CD4-positive, alpha-beta T cell (primary cell): ENCODE data around the gene TCF12. TPM values are rescaled to one million over a fixed set of nuclear protein-coding genes. Genes with fewer than 3 reads are reported as not detected.
"Not testable (repeated sequence)": the region's sequence is repeated elsewhere in the genome, so short reads cannot be mapped to it uniquely, and the experiment has no call there.

ENCODE experiments used
- ATAC-seq: fragments of 200-7000 bp; cut with Tn5 transposase; one replicate; pipeline ENCODE4 v1.10.0; 2022; ENCODE audit warnings: mild to moderate bottlenecking; ENCODE audit not compliant: poor library complexity
- CTCF ChIA-PET: fragments of 350-600 bp; sonication (Branson Sonifier 250); formaldehyde crosslinking; loops from one replicate; lab custom pipeline; 2021; ENCODE audit warnings: antibody characterized with exemption, inconsistent platforms; lab: Charles Lee
- POLR2A ChIA-PET: fragments of 350-600 bp; sonication (Branson Sonifier 250); formaldehyde crosslinking; loops from one replicate; lab custom pipeline; 2021; ENCODE audit warnings: antibody characterized with exemption, inconsistent platforms; lab: Charles Lee
- DNase-seq, 14 experiments: peaks; one replicate each; pipeline ENCODE4 v3.0.0-alpha.2; 2013 to 2020; ENCODE audit warnings: mixed read lengths in 2 of 14
- H3K27ac ChIP-seq, 2 donors: one replicate each; pipeline versions ENCODE4 v1.5.1 to v1.7.0; 2013; ENCODE audit warnings: low read length in 2 of 2, low read depth in 1 of 2, mild to moderate bottlenecking in 1 of 2
- H3K27me3 ChIP-seq, 2 experiments: 1 replicate in 1 of 2; 2 replicates in 1 of 2; pipeline versions ENCODE4 v1.6.1 to v1.7.0; 2013; ENCODE audit warnings: low read length in 2 of 2, control low read depth in 1 of 2, mild to moderate bottlenecking in 1 of 2, moderate library complexity in 1 of 2; ENCODE audit not compliant: insufficient read depth in 2 of 2, control insufficient read depth in 1 of 2
- H3K36me3 ChIP-seq: one replicate; pipeline ENCODE4 v1.6.1; 2013; ENCODE audit warnings: low read length, control low read depth; ENCODE audit not compliant: insufficient read depth
- H3K4me1 ChIP-seq: one replicate; pipeline ENCODE4 v1.6.1; 2013; ENCODE audit warnings: low read length, control low read depth; ENCODE audit not compliant: insufficient read depth
- H3K4me3 ChIP-seq: one replicate; pipeline ENCODE4 v1.5.1; 2013; ENCODE audit warnings: mild to moderate bottlenecking, low read length, moderate library complexity
- H3K9me3 ChIP-seq, 2 experiments: 1 replicate in 1 of 2; 2 replicates in 1 of 2; pipeline versions ENCODE4 v1.6.1 to v1.7.0; 2013; ENCODE audit warnings: low read length in 2 of 2, mild to moderate bottlenecking in 2 of 2, control low read depth in 1 of 2, moderate library complexity in 1 of 2; ENCODE audit not compliant: control insufficient read depth in 1 of 2, insufficient read depth in 1 of 2
- H3K27ac Mint-ChIP-seq: one replicate; pipeline ENCODE4 v1.8.0; 2020; ENCODE audit warnings: mixed read lengths
- H3K27me3 Mint-ChIP-seq: one replicate; pipeline ENCODE4 v1.8.0; 2021; ENCODE audit warnings: mixed read lengths
- H3K36me3 Mint-ChIP-seq: one replicate; pipeline ENCODE4 v1.8.0; 2021; ENCODE audit warnings: low read depth, mixed read lengths
- H3K4me1 Mint-ChIP-seq: one replicate; pipeline ENCODE4 v1.8.0; 2021; ENCODE audit warnings: low read depth, mixed read lengths
- H3K4me3 Mint-ChIP-seq: one replicate; pipeline ENCODE4 v1.8.0; 2020; ENCODE audit warnings: mild to moderate bottlenecking, mixed read lengths
- H3K9me3 Mint-ChIP-seq: one replicate; pipeline ENCODE4 v1.8.0; 2020; ENCODE audit warnings: mixed read lengths
- CTCF ChIP-seq: fragments of 200-600 bp; IDR thresholded peaks from one replicate; pipeline ENCODE4 v1.8.0; 2022; ENCODE audit warnings: antibody characterized with exemption, mild to moderate bottlenecking
- intact Hi-C, 2 experiments: fragments of 100-400 bp; cut with DNase I in 1 of 2; cut with micrococcal nuclease in 1 of 2; formaldehyde crosslinking; loops; one replicate each; pipeline versions ENCODE4 v1.15.1 to v1.9.0; 2023 to 2025; cut with DNase I, micrococcal nuclease
- total RNA-seq, 174 experiments: library from RNA in 2 of 174; stranded (reverse) in 2 of 174; gene quantifications; one replicate each; pipeline ENCODE4 v1.2.3 and lab custom pipeline; 2021 to 2026

Gene TCF12
- total RNA-seq, 2 experiments from 2014 or later: 54.0 TPM

- no peak for ATAC-seq
- H3K4me1 Mint-ChIP-seq: peaks cover 66% of the 10 kb centered on the region
- peaks cover 8% of the 10 kb centered on the region for H3K9me3 Mint-ChIP-seq
- no peak overlapping the region for H3K27ac ChIP-seq
- H3K4me1 ChIP-seq: no peaks in the 10 kb centered on the region
- H3K27me3 ChIP-seq: no peaks in the 10 kb centered on the region
- POLR2A ChIA-PET: no interaction called here
- intact Hi-C loops: no loop called here
- peaks cover 65% of the 10 kb centered on the region for H3K36me3 Mint-ChIP-seq
- DNase-seq: no peak
- no peaks in the 10 kb centered on the region for H3K36me3 ChIP-seq
- no peaks in the 10 kb centered on the region for H3K27me3 Mint-ChIP-seq
- TF ChIP-seq CTCF: no peak
- CTCF ChIA-PET: no interaction called here
- no peak overlapping the region for H3K4me3 Mint-ChIP-seq
- H3K9me3 ChIP-seq: peaks cover 0 to 5% of the 10 kb centered on the region in 2 experiments
- H3K4me3 ChIP-seq: no peak overlapping the region
- no peak overlapping the region for H3K27ac Mint-ChIP-seq
These were observed 32.5 kb downstream of the TCF12 start for GRCh38 chr15:56950979-56951378.

GRCh38 chr15:56953790-56954189, 35.3 kb downstream of the TCF12 start:
- ATAC-seq (no peak), DNase-seq (no peak)
- peaks cover 57% of the 10 kb centered on the region for H3K4me1 Mint-ChIP-seq
- no peak overlapping the region for H3K27ac ChIP-seq
- no peaks in the 10 kb centered on the region for H3K36me3 ChIP-seq
- peaks cover 11% of the 10 kb centered on the region for H3K9me3 Mint-ChIP-seq
- TF ChIP-seq CTCF: no peak
- H3K27me3 ChIP-seq: no peaks in the 10 kb centered on the region
- no peak overlapping the region for H3K4me3 Mint-ChIP-seq
- H3K36me3 Mint-ChIP-seq: peaks cover 65% of the 10 kb centered on the region
- H3K4me3 ChIP-seq: no peak overlapping the region
- no peak overlapping the region for H3K27ac Mint-ChIP-seq
- ChIA-PET POLR2A (no interaction called here), CTCF (no interaction called here)
- intact Hi-C loops: no loop called here
- peaks cover 4% of the 10 kb centered on the region for H3K4me1 ChIP-seq
- H3K9me3 ChIP-seq: peaks cover 0 to 13% of the 10 kb centered on the region in 2 experiments
- H3K27me3 Mint-ChIP-seq: no peaks in the 10 kb centered on the region

GRCh38 chr15:56955011-56955410, 36.6 kb downstream of the TCF12 start:
- H3K9me3 ChIP-seq: peaks cover 0 to 13% of the 10 kb centered on the region in 2 experiments
- H3K27ac Mint-ChIP-seq, H3K27me3 ChIP-seq, H3K27me3 Mint-ChIP-seq, POLR2A ChIA-PET, DNase-seq, H3K36me3 ChIP-seq, ATAC-seq, H3K4me1 ChIP-seq, H3K4me3 ChIP-seq, H3K27ac ChIP-seq, H3K4me3 Mint-ChIP-seq, CTCF ChIA-PET: not testable (repeated sequence)
- intact Hi-C loops: loop anchor here in 1 of 2 experiments (5.0 kb wide), 2 partner anchors 33 to 68 kb away; no protein-coding TSS in a partner anchor
- H3K36me3 Mint-ChIP-seq: peaks cover 59% of the 10 kb centered on the region
- H3K9me3 Mint-ChIP-seq: peaks cover 11% of the 10 kb centered on the region
- peaks cover 56% of the 10 kb centered on the region for H3K4me1 Mint-ChIP-seq

GRCh38 chr15:56956538-56956937, 38.1 kb downstream of the TCF12 start:
- no peak overlapping the region for H3K4me3 ChIP-seq
- H3K27me3 ChIP-seq: no peaks in the 10 kb centered on the region
- no peak for TF ChIP-seq CTCF
- peaks cover 50% of the 10 kb centered on the region for H3K4me1 Mint-ChIP-seq
- no peak overlapping the region for H3K27ac Mint-ChIP-seq
- intact Hi-C loops: loop anchor here in 1 of 2 experiments (5.0 kb wide), 2 partner anchors 34 to 69 kb away; no protein-coding TSS in a partner anchor
- peaks cover 53% of the 10 kb centered on the region for H3K36me3 Mint-ChIP-seq
- no peak overlapping the region for H3K27ac ChIP-seq
- peaks cover 0 to 13% of the 10 kb centered on the region in 2 experiments for H3K9me3 ChIP-seq
- ChIA-PET POLR2A (no interaction called here), CTCF (no interaction called here)
- peaks cover 4% of the 10 kb centered on the region for H3K4me1 ChIP-seq
- H3K27me3 Mint-ChIP-seq: no peaks in the 10 kb centered on the region
- H3K9me3 Mint-ChIP-seq: peaks cover 11% of the 10 kb centered on the region
- H3K36me3 ChIP-seq: no peaks in the 10 kb centered on the region
- ATAC-seq: no peak
- H3K4me3 Mint-ChIP-seq: no peak overlapping the region
- DNase-seq: no peak
